H1 (cell line): ENCODE data around the gene ALG14. TPM values are rescaled to one million over a fixed set of nuclear protein-coding genes. Genes with fewer than 3 reads are reported as not detected.

Experiments used
- EZH2 ChIP-seq: fragments of 200-600 bp; sonication (generic); IDR thresholded peaks from 2 replicates; pipeline ENCODE4 v1.7.1; 2012; ENCODE audit warnings: low read depth, mild to moderate bottlenecking, moderate library complexity, low read length, inconsistent platforms; ENCODE audit not compliant: severe bottlenecking
- GTF2F1 ChIP-seq: IDR thresholded peaks from 2 replicates; pipeline ENCODE4 v1.6.1; 2012; ENCODE audit warnings: low read depth, low read length, improper control_type of control experiment, borderline replicate concordance
- RFX5 ChIP-seq: IDR thresholded peaks from 2 replicates; pipeline ENCODE4 v1.6.1; 2011; ENCODE audit warnings: low read depth, low read length, improper control_type of control experiment, borderline replicate concordance
- SUZ12 ChIP-seq: fragments of 200-600 bp; sonication (generic); IDR thresholded peaks from 2 replicates; pipeline ENCODE4 v1.6.1; 2012; ENCODE audit warnings: mild to moderate bottlenecking, inconsistent platforms, low read length, moderate library complexity, mixed read lengths
- polyA plus RNA-seq, 7 experiments: library from polyadenylated mRNA; depleted of rRNA in 3 of 7; stranded (reverse) in 5 of 7; unstranded in 2 of 7; fragments of >200 nt in 5 of 7; fragments of 200-250 nt in 2 of 7; gene quantifications; 1 replicate in 5 of 7; 2 replicates in 1 of 7; 4 replicates in 1 of 7; pipeline versions ENCODE4 v1.2.1 to v1.2.3, GENCODE V29; 2011 to 2013; ENCODE audit warnings: missing spikeins in 2 of 7, mixed read lengths in 2 of 7
- total RNA-seq: library from RNA; stranded (reverse); fragmentation: NEBNext Ultra II Directional; extraction: Animal tissue kit (Norgen Biotek cat#: 25700); gene quantifications from 2 replicates; pipeline ENCODE4 v1.2.1, GENCODE V29; 2021

ALG14 gene
- total and polyA plus RNA-seq, 2 of the 8 experiments (the other 6 are each of a cell fraction or from before 2014, with no cell fraction given) = 0.95 to 1.3 TPM

DNA sequence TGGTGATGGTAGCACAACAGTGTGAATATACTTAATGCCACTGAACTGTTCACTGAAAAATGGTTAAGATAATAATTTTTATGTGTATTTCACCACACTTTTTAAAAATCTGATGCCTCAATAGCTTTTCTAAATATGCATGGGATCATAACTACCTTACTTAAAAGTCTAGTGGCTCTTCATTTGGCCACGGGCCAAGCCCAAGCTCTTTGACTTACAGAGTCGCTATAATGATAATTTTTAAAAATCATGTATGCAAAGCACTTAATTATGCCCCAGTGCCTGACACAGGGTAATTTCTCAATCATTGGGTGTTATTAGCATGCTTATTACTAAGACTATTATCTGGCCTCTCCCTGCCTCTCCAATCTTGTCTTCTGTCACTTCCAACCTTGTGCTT, 138.2 kb downstream of the ALG14 start (continued):
- TF ChIP-seq GTF2F1 (no peak), EZH2 (no peak), SUZ12 (no peak), RFX5 (no peak)
- TF ChIP-seq, all 59 proteins: peak for 0
